Mesenchymal stem cell (in vitro differentiated cells and primary cell): Measurements from ENCODE around the gene KAT2A.

Experiments used
- DNase-seq: peaks from one replicate; pipeline ENCODE4 v3.0.0-alpha.2; 2013
- H2AFZ ChIP-seq: one replicate; pipeline ENCODE4 v1.6.1; 2013; ENCODE audit warnings: low read depth, mild to moderate bottlenecking, control low read depth, inconsistent platforms, low read length, moderate library complexity
- H2AK5ac ChIP-seq: 2 replicates; pipeline ENCODE4 v1.6.1; 2013; ENCODE audit warnings: low read length, moderate library complexity, mild to moderate bottlenecking, inconsistent platforms; ENCODE audit not compliant: severe bottlenecking
- H2BK120ac ChIP-seq: one replicate; pipeline ENCODE4 v1.6.1; 2013; ENCODE audit warnings: low read depth, mild to moderate bottlenecking, inconsistent platforms, low read length, moderate library complexity
- H2BK12ac ChIP-seq, 2 experiments: one replicate each; pipeline ENCODE4 v1.6.1; 2013; ENCODE audit warnings: inconsistent platforms in 2 of 2, low read length in 2 of 2, mild to moderate bottlenecking in 2 of 2, moderate library complexity in 2 of 2, control low read depth in 1 of 2
- H2BK15ac ChIP-seq: one replicate; pipeline ENCODE4 v1.6.1; 2013; ENCODE audit warnings: mild to moderate bottlenecking, low read depth, inconsistent platforms; ENCODE audit not compliant: poor library complexity, severe bottlenecking
- H2BK5ac ChIP-seq: 2 replicates; pipeline ENCODE4 v1.6.1; 2013; ENCODE audit warnings: low read depth, mild to moderate bottlenecking, low read length, control low read depth, inconsistent platforms; ENCODE audit not compliant: poor library complexity, severe bottlenecking
- H3K14ac ChIP-seq, 2 experiments: one replicate each; pipeline ENCODE4 v1.6.1; 2013; ENCODE audit warnings: inconsistent platforms in 2 of 2, low read length in 2 of 2, control low read depth in 1 of 2, mild to moderate bottlenecking in 1 of 2, moderate library complexity in 1 of 2
- H3K18ac ChIP-seq, 2 experiments: one replicate each; pipeline ENCODE4 v1.6.1; 2013; ENCODE audit warnings: inconsistent platforms in 2 of 2, low read length in 2 of 2, control low read depth in 1 of 2, low read depth in 1 of 2, mild to moderate bottlenecking in 1 of 2
- H3K23ac ChIP-seq, 2 experiments: one replicate each; pipeline ENCODE4 v1.6.1; 2013; ENCODE audit warnings: inconsistent platforms in 2 of 2, low read length in 2 of 2, mild to moderate bottlenecking in 2 of 2, moderate library complexity in 2 of 2, control low read depth in 1 of 2
- H3K27ac ChIP-seq: 2 replicates; pipeline ENCODE4 v1.5.1; 2013; ENCODE audit warnings: mild to moderate bottlenecking, moderate library complexity, low read length, control low read depth, inconsistent platforms; ENCODE audit not compliant: poor library complexity, severe bottlenecking
- H3K27me3 ChIP-seq, 2 experiments: 2 replicates each; pipeline versions ENCODE4 v1.6.1 to v1.7.0; 2013; ENCODE audit warnings: low read length in 2 of 2, mild to moderate bottlenecking in 2 of 2, moderate library complexity in 2 of 2, control low read depth in 1 of 2, inconsistent platforms in 1 of 2; ENCODE audit not compliant: control insufficient read depth in 1 of 2, insufficient read depth in 1 of 2
- H3K36me3 ChIP-seq, 2 experiments: 2 replicates each; pipeline versions ENCODE4 v1.6.1 to v1.7.0; 2013; ENCODE audit warnings: low read length in 2 of 2, control low read depth in 1 of 2, inconsistent platforms in 1 of 2, low read depth in 1 of 2, mild to moderate bottlenecking in 1 of 2; ENCODE audit not compliant: insufficient read depth in 2 of 2, control insufficient read depth in 1 of 2
- H3K4ac ChIP-seq, 2 experiments: one replicate each; pipeline ENCODE4 v1.6.1; 2013; ENCODE audit warnings: inconsistent platforms in 2 of 2, low read length in 2 of 2, mild to moderate bottlenecking in 2 of 2, moderate library complexity in 2 of 2, control low read depth in 1 of 2, low read depth in 1 of 2
- H3K4me1 ChIP-seq: 2 replicates; pipeline ENCODE4 v1.6.1; 2013; ENCODE audit warnings: low read depth, low read length, control low read depth; ENCODE audit not compliant: control insufficient read depth, insufficient read depth
- H3K4me2 ChIP-seq: 2 replicates; pipeline ENCODE4 v1.6.1; 2013; ENCODE audit warnings: low read length, mild to moderate bottlenecking, inconsistent platforms; ENCODE audit not compliant: poor library complexity, severe bottlenecking
- H3K4me3 ChIP-seq, 2 experiments: 2 replicates each; pipeline versions ENCODE4 v1.5.1 to v1.7.0; 2013; ENCODE audit warnings: low read length in 2 of 2, mild to moderate bottlenecking in 2 of 2, control low read depth in 1 of 2, low read depth in 1 of 2; ENCODE audit not compliant: insufficient read depth in 1 of 2
- H3K79me1 ChIP-seq: replicated peaks from 2 replicates; pipeline ENCODE4 v1.6.1; 2013; ENCODE audit warnings: mild to moderate bottlenecking, control low read depth, low read length, inconsistent platforms; ENCODE audit not compliant: poor library complexity, severe bottlenecking
- H3K9ac ChIP-seq: 2 replicates; pipeline ENCODE4 v1.7.0; 2013; ENCODE audit warnings: mild to moderate bottlenecking, low read length, moderate library complexity
- H3K9me3 ChIP-seq: 2 replicates; pipeline ENCODE4 v1.7.0; 2013; ENCODE audit warnings: mild to moderate bottlenecking, low read length; ENCODE audit not compliant: control insufficient read depth
- H4K8ac ChIP-seq: one replicate; pipeline ENCODE4 v1.6.1; 2013; ENCODE audit warnings: inconsistent platforms, mild to moderate bottlenecking, low read length, moderate library complexity
- H4K91ac ChIP-seq: one replicate; pipeline ENCODE4 v1.6.1; 2013; ENCODE audit warnings: mild to moderate bottlenecking, low read length, inconsistent platforms
- WGBS: methylation state at CpG from one replicate; pipeline ENCODE4 v1.1.7; 2013; ENCODE audit warnings: mixed read lengths; 5-methylcytosine and 5-hydroxymethylcytosine counted together

Gene KAT2A

DNA sequence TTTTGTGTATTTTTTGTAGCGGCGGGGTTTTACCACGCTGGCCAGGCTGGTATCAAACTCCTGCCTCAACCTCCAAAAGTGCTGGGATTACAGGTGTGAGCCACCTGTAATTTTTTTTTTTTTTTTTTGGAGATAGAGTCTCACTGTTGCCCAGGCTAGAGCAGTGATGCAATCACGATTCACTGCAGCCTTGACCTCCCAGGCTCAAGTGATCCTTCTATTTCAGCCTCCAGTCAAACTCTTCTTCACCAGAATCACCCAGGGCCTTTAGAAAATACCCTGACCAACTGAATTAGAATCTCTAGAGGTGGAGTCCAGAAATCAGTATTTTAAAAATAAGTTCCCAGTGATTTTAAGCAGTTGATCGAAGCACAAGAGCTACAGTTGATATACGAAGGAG, 14.0 kb upstream of the KAT2A start:
- Histone ChIP-seq H3K23ac (no peak overlapping the region), H2BK5ac (no peak overlapping the region), H2BK12ac (no peak overlapping the region), H4K91ac (peak overlapping the region; percentile 31), H4K8ac (peak overlapping the region; percentile 60), H3K9me3 (no peaks in the 10 kb centered on the region), H3K18ac (no peak overlapping the region), H2AK5ac (no peak overlapping the region), H3K27me3 (no peaks in the 10 kb centered on the region), H3K9ac (peak overlapping the region; percentile 5), H3K36me3 (peaks cover 17 to 35% of the 10 kb centered on the region in 2 experiments), H3K27ac (peak overlapping the region; percentile 52), H3K4me3 (peak overlapping the region in 1 of 2 experiments; percentile 2), H3K4ac (peak overlapping the region in 1 of 2 experiments; percentile 71), H3K14ac (no peak overlapping the region), H3K79me1 (peaks cover 17% of the 10 kb centered on the region), H2AFZ (no peak overlapping the region), H2BK15ac (no peak overlapping the region), H2BK120ac (no peak overlapping the region), H3K4me2 (no peak overlapping the region), H3K4me1 (peaks cover 42% of the 10 kb centered on the region)
- DNase-seq = no peak
- 95% methylated on average over 5 of the region's 6 CpGs for WGBS

- H4K8ac ChIP-seq = peak overlapping the region; percentile 10
- peak overlapping the region; percentile 57 for H2AK5ac ChIP-seq
- H2BK5ac ChIP-seq = no peak overlapping the region
- H3K18ac ChIP-seq = peak overlapping the region; percentile 35 to 80
- no peak for DNase-seq
- peak overlapping the region; percentile 19 for H3K9ac ChIP-seq
- peaks cover 30% of the 10 kb centered on the region for H3K4me1 ChIP-seq
- H2BK120ac ChIP-seq = no peak overlapping the region
- H2BK15ac ChIP-seq = peak overlapping the region; percentile 29
- 78% methylated on average over 4 of the region's 4 CpGs for WGBS
- peak overlapping the region in 1 of 2 experiments; percentile 91 for H3K23ac ChIP-seq
- no peaks in the 10 kb centered on the region for H3K27me3 ChIP-seq
- H3K36me3 ChIP-seq = peaks cover 23 to 48% of the 10 kb centered on the region in 2 experiments
- peaks cover 28% of the 10 kb centered on the region for H3K79me1 ChIP-seq
- H3K27ac ChIP-seq = peak overlapping the region; percentile 72
- H3K14ac ChIP-seq = peak overlapping the region in 1 of 2 experiments; percentile 63
- peak overlapping the region; percentile 2 to 64 for H3K4ac ChIP-seq
- no peak overlapping the region for H2AFZ ChIP-seq
- peak overlapping the region; percentile 14 for H4K91ac ChIP-seq
- no peaks in the 10 kb centered on the region for H3K9me3 ChIP-seq
- H2BK12ac ChIP-seq = peak overlapping the region; percentile 4 to 70
- H3K4me2 ChIP-seq = no peak overlapping the region
- H3K4me3 ChIP-seq = peak overlapping the region in 1 of 2 experiments; percentile 51
These were observed 12.4 kb upstream of the KAT2A start for GRCh38 chr17:42133461-42134041.

DNA sequence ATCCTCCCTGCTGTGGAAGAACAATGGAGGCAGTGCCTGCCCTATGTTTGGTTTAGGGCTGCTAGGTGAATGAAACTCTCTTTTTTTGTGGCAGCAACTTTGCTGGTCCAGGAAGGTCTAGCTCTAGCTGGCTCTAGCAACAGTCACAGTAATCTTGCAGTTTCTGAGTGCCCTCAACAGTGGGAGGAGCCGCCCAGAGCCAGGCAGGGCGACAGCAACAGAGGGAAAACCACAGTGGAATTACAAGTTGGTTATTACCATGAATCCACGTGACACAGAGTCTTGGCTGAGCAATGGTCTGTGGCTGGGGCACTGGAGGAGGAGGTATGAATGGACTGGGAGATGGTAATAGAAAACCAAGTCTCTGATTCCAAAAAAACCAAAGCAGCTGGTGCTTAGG, 11.8 kb upstream of the KAT2A start:
- Histone ChIP-seq H4K91ac (peak overlapping the region; percentile 11), H2BK120ac (no peak overlapping the region), H2BK5ac (no peak overlapping the region), H3K18ac (peak overlapping the region in 1 of 2 experiments; percentile 32), H3K36me3 (peaks cover 29 to 54% of the 10 kb centered on the region in 2 experiments), H2BK15ac (no peak overlapping the region), H3K14ac (no peak overlapping the region), H2AK5ac (no peak overlapping the region), H3K79me1 (peaks cover 34% of the 10 kb centered on the region), H3K4ac (peak overlapping the region in 1 of 2 experiments; percentile 71), H3K23ac (no peak overlapping the region), H3K9ac (peak overlapping the region; percentile 55), H2BK12ac (peak overlapping the region in 1 of 2 experiments; percentile 4), H2AFZ (no peak overlapping the region), H3K27me3 (no peaks in the 10 kb centered on the region), H3K9me3 (no peaks in the 10 kb centered on the region), H3K4me2 (no peak overlapping the region), H4K8ac (no peak overlapping the region), H3K4me1 (peaks cover 25% of the 10 kb centered on the region), H3K4me3 (peak overlapping the region in 1 of 2 experiments; percentile 51), H3K27ac (peak overlapping the region; percentile 72)
- 31% methylated on average over 3 of the region's 3 CpGs for WGBS
- DNase-seq = peak; percentile 91

GRCh38 chr17:42131981-42132432, 10.8 kb upstream of the KAT2A start:
- Histone ChIP-seq H3K4ac (peak overlapping the region in 1 of 2 experiments; percentile 27), H4K91ac (no peak overlapping the region), H3K4me1 (peaks cover 25% of the 10 kb centered on the region), H2AK5ac (no peak overlapping the region), H3K4me2 (no peak overlapping the region), H3K9me3 (no peaks in the 10 kb centered on the region), H3K27ac (no peak overlapping the region), H3K4me3 (no peak overlapping the region), H3K14ac (no peak overlapping the region), H4K8ac (no peak overlapping the region), H3K23ac (no peak overlapping the region), H2AFZ (no peak overlapping the region), H3K36me3 (peaks cover 35 to 60% of the 10 kb centered on the region in 2 experiments), H2BK120ac (no peak overlapping the region), H3K9ac (peak overlapping the region; percentile 55), H3K79me1 (peaks cover 35% of the 10 kb centered on the region), H2BK12ac (no peak overlapping the region), H3K18ac (no peak overlapping the region), H3K27me3 (no peaks in the 10 kb centered on the region), H2BK15ac (no peak overlapping the region), H2BK5ac (no peak overlapping the region)
- peak; percentile 56 for DNase-seq
- 90% methylated on average over 2 of the region's 4 CpGs for WGBS
